8988T (cell line): Measurements from ENCODE around the gene GATA1.

Source experiments
- DNase-seq: peaks from one replicate; pipeline ENCODE4 v3.0.0; 2011

The GATA1 gene

GRCh38 chrX:48785540-48786214, 713 bp upstream of the GATA1 start:
- DNase-seq, result no peak

DNA sequence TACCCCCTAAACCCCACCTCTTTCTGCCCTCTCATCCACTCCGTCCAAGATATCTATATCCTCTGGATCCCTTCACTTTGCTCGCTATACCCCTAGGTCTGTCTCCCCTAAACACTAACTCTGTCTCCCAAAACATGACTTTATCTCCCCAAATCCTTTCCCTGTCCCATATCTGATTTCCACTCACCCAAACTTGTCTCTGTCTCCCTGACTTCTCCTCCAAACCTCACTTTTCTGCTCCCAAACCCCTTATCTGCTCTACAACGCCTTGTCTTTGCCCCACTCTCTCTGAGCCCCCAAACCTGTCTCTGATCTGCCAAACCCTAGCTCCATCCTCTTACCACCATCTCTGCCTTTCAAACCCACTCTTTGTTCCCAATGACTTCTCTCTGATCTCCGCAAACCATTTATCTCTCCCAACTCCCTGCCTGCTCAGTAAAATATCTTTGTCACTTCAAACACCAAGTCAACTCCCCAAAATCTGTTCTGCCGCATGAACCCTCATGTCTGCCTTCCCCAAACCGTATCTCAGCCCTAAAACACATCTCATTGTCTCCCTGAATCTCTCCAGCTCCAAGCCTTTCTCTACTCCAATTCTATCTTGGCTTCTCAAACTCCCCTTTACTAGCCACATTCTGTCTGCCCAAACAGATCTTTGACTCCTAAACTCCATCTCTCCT, 575 bp downstream of the GATA1 start:
- no peak for DNase-seq

DNA sequence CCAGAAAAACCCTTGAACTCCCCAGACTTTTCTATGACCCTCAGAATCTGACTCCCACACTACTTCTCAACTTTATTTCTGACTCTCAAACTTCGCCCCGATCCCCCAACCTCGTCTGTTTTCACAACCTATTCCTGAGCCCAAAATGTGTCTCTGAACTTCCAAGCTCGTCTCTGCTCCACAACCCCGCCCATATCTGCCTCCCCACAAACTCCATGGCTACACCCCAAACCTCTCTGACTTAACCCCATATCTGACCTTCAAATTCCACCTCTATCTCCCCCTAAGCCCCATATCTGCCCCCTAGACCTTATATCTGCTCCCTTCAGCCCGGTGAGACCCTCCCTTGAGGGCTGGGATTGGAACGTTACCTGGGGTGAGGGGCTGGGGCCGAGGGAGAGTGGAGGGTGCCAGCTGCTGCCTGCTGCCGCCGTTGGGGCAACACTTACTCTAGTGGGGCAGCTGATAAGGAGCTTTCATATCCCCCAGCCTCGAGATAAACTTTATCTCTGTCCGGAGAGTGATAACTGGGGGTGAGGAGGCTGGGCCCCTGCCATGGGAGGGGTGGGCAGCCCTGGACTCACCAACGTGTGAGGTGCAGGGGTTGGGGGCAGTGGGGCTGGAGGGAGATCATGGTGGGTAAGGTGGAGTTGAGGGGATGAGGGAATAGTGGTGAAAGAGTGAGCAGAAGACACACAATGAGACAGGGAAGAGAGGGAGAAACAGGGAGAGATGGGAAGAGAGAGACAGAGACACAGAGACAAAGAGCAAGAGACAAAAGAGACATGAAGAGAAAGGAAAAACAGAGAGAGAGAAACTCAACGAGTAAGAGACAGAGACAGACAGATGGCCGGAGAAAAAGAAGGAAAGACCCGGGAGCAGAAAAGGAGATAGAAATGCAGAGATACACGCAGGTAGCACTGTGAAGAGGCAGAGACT, 1.4 kb downstream of the GATA1 start:
- DNase-seq, result no peak

GRCh38 chrX:48789366-48790220, 3.2 kb downstream of the GATA1 start:
- DNase-seq, result no peak

- DNase-seq, result no peak
Observed at GRCh38 chrX:48790477-48790876, 4.1 kb downstream of the GATA1 start.

DNA sequence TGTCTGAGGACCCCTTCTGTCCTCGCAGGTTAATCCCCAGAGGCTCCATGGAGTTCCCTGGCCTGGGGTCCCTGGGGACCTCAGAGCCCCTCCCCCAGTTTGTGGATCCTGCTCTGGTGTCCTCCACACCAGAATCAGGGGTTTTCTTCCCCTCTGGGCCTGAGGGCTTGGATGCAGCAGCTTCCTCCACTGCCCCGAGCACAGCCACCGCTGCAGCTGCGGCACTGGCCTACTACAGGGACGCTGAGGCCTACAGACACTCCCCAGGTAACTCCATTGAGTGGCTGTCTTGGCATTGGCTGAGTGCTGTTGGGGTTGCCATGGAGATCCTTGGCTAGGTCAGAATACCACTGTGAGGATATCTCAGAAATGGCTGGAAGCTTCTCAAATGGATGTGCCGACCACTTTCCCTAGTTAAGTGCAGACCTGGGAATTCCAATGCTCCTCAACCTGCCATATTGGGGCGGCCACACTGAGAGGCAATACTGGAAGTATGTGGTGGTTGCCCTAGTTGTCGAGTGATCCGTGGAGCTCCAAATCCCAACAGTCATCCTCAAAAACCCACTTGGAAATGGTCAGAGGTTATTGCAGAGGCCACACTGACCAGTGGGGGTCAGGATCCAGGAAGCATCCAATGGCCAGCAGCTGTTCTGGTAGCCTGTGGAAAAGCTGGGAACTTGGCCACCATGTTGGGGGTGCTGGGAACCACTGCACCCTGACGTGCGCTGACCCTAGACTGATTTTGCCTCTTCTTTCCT, 4.9 kb downstream of the GATA1 start:
- no peak for DNase-seq

GRCh38 chrX:48792219-48792618, 5.8 kb downstream of the GATA1 start:
- no peak for DNase-seq

DNA sequence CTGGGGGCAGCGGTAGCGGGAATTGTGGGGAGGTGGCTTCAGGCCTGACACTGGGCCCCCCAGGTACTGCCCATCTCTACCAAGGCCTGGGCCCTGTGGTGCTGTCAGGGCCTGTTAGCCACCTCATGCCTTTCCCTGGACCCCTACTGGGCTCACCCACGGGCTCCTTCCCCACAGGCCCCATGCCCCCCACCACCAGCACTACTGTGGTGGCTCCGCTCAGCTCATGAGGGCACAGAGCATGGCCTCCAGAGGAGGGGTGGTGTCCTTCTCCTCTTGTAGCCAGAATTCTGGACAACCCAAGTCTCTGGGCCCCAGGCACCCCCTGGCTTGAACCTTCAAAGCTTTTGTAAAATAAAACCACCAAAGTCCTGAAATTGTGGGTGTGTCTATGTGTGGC, 7.5 kb downstream of the GATA1 start:
- no peak for DNase-seq

- no peak for DNase-seq
Observed at GRCh38 chrX:48794340-48794910, 8.0 kb downstream of the GATA1 start.

GRCh38 chrX:48794911-48795515, 8.6 kb downstream of the GATA1 start:
- peak; percentile 44 for DNase-seq

DNA sequence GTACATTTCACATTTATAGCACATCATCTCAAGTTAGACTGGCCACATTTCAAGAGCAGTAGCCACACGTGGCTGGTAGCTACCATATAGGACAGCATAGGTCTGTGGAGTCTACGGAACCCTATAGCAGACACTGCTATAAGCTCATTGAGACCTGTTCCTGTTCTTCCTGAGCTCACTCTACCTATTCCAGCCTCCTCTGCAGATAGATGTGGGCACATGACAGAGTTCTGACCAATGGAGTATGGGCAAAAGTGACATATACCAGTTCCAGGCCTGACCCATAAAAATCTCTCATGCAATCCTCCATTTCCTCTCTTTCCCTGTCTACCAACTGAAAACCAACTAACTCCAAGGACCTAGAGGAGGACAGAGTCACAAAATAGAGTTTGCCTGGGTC, 11.9 kb downstream of the GATA1 start:
- no peak for DNase-seq

DNA sequence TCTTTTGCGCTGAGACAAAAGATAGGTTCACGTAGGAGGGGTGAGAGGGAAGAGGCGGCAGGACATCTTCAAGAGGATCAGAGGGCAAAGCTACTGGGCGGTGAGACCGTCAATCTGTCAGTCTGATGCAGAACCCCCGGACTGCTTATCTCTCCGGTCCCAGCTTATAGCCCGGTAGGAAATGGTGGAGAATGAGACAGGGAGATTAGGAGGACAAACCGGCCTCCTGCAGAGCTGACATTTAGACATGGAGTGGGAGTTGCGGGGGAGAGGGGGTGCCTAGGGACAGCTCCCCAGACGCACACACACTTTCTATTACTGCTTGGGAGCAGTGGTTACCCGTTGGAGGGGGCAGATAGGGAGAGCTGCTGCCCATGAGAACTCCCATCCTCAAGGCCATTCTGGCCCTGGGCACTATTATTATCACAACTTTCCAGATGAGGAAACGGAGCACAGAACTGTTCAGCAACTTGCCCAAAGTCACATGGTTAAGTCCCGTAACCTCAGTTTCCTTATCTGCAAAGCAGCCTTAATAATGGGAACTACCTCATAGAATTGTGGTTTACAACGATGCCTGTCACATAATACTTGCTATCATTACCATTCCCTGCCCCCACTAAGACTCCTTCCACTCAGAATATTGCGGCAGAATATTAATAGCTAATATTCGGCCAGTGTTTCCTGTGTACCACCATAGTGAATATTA, 14.3 kb downstream of the GATA1 start:
- no peak for DNase-seq

- DNase-seq, result peak; percentile 79
Observed at GRCh38 chrX:48801280-48802088, 15.1 kb downstream of the GATA1 start, which contains the start of gene HDAC6. Gene HDAC6 (plus strand): TSS chrX:48802067. CDS start chrX:48802693, 626 bp downstream.

DNA sequence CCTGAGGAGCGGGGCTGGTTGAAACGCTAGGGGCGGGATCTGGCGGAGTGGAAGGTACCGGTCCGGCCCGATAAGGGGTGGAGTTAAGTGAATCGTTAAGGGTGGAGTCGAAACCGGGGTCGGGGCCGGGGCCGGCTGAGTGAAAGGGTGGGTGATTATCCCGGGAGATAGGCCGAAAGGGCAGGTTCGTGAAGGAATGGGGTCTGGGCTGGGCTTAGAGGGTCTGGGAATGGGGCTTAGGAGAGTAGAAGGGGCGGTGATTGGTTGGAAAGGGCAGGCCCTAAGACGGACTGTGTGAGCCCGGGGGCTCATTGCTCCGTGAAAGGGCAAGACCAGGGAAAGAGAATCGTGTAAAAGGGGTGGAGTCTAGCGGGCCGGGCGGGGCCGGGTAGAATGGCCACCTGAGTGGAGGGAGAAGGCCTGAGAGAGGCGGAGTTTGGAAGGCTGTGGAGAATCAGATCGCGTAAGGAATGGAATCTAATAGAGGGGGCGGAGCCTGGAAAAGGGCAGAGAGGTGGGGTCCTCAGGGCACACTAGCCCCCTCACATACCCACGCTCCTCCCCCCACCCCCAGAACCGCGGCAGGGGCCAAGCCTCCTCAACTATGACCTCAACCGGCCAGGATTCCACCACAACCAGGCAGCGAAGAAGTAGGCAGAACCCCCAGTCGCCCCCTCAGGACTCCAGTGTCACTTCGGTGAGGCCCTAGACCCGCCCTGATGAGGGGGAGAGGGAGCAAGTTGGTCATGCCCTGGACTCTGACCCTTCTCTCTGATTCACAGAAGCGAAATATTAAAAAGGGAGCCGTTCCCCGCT, 15.9 kb downstream of the GATA1 start:
- DNase-seq, result peak; percentile 60

DNA sequence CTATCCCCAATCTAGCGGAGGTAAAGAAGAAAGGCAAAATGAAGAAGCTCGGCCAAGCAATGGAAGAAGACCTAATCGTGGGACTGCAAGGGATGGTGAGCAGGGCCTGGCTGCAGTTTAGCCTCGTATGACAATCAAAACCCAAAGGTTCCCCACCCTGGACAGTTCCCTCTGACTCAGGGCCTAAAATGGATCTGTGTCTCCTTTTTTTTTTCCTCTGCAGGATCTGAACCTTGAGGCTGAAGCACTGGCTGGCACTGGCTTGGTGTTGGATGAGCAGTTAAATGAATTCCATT, 16.5 kb downstream of the GATA1 start:
- DNase-seq, result no peak

- DNase-seq, result no peak
Observed at GRCh38 chrX:48806081-48806480, 19.7 kb downstream of the GATA1 start.

DNA sequence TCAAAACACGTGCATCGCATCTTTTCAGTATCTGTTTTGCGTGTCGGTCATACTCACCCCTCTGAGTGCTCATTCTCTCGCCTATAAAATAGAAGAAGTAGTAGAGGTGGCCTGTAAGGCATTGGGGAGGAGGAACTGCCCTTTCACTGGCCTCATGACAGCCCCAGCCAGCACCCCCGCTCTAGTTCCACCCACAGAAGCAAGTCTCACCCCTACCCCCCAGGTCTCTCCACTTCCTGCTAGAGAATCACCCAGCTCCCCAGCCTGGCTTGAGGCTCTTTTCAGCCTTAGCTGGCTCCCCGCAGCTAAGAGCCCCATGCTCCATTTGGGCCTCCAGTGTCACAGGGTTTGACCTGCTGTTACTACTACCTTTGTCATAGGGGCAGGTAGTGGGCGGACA, 27.3 kb downstream of the GATA1 start:
- no peak for DNase-seq

DNA sequence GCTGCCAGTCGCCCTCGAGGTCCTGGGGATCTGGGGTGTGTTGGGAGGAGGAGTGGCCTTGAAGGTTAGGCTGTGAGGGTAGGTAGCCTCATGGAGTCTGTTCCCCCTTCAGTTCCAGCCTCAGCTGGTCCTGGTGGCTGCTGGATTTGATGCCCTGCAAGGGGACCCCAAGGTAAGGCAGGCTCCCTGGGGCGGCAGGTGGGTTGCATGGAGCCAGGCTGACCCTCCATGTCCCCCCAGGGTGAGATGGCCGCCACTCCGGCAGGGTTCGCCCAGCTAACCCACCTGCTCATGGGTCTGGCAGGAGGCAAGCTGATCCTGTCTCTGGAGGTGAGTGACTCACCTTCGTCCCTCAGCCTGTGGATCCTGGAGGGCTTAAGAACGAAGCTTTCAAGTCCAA, 28.3 kb downstream of the GATA1 start:
- no peak for DNase-seq

DNA sequence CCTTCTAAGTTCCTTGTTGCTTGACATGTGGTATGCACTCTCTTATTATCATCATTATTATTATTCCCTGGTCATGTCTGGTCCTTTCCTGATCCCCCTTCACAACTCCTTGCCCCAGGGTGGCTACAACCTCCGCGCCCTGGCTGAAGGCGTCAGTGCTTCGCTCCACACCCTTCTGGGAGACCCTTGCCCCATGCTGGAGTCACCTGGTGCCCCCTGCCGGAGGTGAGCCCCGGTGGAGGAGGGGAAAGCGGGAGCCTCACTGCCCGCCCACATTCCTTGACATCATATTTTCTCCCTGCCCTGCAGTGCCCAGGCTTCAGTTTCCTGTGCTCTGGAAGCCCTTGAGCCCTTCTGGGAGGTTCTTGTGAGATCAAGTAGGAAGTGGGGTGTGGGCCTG, 28.9 kb downstream of the GATA1 start:
- DNase-seq, result no peak
